ENCODE data around the gene FASTKD1.
"Not testable (repeated sequence)": the region's sequence is repeated elsewhere in the genome, so short reads cannot be mapped to it uniquely, and the experiment has no call there.

FASTKD1 gene

DNA sequence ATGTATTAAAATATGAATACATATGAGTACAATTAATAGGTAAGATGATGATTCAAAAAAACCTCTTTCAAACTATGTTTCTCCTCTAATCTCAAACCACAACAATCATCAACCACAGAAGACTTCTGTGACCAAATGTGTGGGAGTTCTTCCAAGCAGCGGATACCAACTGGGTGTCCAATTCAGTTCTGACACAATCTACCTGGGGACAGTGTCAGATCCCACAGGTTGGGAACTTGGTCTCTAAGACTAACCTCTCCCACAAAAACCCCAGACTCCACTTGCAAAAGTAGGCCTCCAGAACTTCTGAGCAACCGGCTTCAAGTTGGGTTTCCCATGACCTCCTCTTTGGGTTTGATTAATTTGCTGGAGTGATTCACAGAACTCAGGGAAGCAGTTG is 26.9 kb downstream of the FASTKD1 start:
- POLR2A ChIA-PET, result no interaction called here
- TF ChIP-seq, protein P1, sequence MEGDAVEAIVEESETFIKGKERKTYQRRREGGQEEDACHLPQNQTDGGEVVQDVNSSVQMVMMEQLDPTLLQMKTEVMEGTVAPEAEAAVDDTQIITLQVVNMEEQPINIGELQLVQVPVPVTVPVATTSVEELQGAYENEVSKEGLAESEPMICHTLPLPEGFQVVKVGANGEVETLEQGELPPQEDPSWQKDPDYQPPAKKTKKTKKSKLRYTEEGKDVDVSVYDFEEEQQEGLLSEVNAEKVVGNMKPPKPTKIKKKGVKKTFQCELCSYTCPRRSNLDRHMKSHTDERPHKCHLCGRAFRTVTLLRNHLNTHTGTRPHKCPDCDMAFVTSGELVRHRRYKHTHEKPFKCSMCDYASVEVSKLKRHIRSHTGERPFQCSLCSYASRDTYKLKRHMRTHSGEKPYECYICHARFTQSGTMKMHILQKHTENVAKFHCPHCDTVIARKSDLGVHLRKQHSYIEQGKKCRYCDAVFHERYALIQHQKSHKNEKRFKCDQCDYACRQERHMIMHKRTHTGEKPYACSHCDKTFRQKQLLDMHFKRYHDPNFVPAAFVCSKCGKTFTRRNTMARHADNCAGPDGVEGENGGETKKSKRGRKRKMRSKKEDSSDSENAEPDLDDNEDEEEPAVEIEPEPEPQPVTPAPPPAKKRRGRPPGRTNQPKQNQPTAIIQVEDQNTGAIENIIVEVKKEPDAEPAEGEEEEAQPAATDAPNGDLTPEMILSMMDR (IDR thresholded peaks at IDR 0.05; ENCODE audit: insufficient read depth, low read length, missing control alignments), result no peak

DNA sequence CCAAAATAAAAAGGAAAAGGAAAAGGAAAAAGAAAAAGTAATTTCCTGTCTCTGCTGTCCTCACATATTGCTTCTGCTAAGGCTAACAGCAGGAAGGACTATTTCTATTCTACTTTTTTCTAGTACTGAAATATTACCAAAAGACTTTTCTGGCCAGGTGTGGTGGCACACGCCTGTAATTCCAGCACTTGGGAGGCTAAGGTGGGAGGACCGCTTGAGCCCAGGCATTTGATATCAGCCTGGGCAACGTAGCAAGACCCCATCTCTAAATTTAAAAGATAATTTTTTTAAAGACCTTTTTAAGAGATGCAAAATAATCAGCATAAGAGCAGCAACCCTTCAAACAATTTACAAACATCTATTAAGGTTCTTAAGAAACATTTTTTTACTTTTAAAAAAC is 31.2 kb downstream of the FASTKD1 start:
- POLR2A ChIA-PET, result interaction anchor here (0.5 kb wide), 1 partner anchor 50 kb away, joined by 5 read pairs; no protein-coding TSS in a partner anchor
- TF ChIP-seq, protein P1 (IDR thresholded peaks at IDR 0.05; ENCODE audit: insufficient read depth, low read length, missing control alignments), result no peak

More for the DNA sequence above, 26.9 kb downstream of the FASTKD1 start:
- H3K4me3 ChIP-seq (ENCODE audit: low read depth, low read length), result no peak overlapping the region
- CTCF ChIA-PET, result no interaction called here
- DNase-seq (ENCODE audit: low read depth, low spot score), result no peak

DNA sequence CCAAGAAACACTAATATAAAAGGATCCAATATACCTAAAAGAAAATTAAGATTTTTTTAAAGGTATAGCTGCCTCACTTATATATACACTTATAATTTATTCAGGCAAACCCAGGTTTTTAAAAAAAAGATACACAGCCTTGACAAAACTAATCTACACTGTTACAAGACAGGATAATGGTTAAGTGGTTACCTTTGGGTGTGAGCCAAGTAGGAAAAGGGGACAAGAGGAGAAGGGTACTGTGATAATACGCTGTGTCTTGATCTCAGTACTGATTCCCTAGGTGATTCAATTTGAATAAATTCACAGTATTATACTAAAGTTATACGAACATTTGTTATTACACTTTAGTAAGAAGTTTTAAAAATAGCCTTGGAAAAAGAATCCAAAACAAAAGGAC is 33.5 kb downstream of the FASTKD1 start:
- no peak overlapping the region for H3K4me3 ChIP-seq (ENCODE audit: low read depth, low read length)
- ChIA-PET POLR2A (no interaction called here), CTCF (no interaction called here)
- DNase-seq (ENCODE audit: low read depth, low spot score), result no peak
- TF ChIP-seq, protein P1 (IDR thresholded peaks at IDR 0.05; ENCODE audit: insufficient read depth, low read length, missing control alignments), result no peak

More for the DNA sequence above, 31.2 kb downstream of the FASTKD1 start:
- CTCF ChIA-PET, result no interaction called here
- no peak for DNase-seq (ENCODE audit: low read depth, low spot score)
- no peak overlapping the region for H3K4me3 ChIP-seq (ENCODE audit: low read depth, low read length)

DNA sequence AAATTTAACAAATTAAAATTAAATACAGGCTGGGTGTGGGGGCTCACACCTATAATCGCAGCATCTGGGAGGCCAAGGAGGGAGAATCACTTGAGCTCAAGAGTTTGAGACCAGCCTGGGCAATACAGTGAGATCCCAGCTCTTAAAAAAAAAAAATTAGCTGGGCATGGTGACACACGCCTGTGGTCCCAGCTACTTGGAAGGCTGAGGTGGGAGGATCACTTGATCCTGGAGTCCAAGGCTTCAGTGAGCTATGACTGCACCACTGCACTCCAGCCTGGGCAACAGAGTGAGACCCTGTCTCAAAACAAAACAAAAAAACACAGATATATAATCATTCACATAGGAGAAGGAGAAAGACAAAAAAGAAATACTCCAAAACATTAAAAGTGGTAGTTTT is 34.2 kb downstream of the FASTKD1 start:
- not testable (repeated sequence) for H3K4me3 ChIP-seq (ENCODE audit: low read depth, low read length); DNase-seq (ENCODE audit: low read depth, low spot score)
- POLR2A ChIA-PET, result interaction anchor here (0.5 kb wide), 1 partner anchor 18 kb away, joined by 3 read pairs; no protein-coding TSS in a partner anchor
- CTCF ChIA-PET, result interaction anchor here (1.6 kb wide), 1 partner anchor 11 kb away, joined by 5 read pairs; no protein-coding TSS in a partner anchor

DNA sequence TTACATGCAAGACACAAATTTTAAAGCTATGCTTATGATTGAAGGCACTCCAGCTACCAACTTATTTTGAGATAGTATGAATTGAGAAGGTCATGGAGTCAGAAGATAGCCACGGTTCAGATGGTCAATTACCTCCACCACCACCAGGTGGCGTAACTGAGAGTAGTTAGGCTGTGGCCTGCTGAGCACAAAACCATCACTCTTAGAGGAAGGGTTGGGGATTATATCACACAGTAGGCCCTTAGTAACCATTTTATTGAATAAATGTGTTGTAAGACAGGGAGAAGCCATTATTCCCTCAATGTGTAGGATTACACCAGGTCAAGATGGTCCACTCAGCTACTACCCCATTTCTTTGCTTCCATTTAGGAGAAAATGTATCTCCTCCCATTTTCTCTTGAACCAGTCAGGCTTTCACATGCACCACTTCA is 45.4 kb downstream of the FASTKD1 start:
- H3K4me3 ChIP-seq (ENCODE audit: low read depth, low read length), result no peak overlapping the region
- ChIA-PET CTCF (interaction anchor here (0.6 to 2.5 kb wide), 37 partner anchors 8 to 402 kb away, joined by 3 to 16 read pairs (median 4); partner anchors contain the start of genes FASTKD1 and KLHL41), POLR2A (interaction anchor here (0.7 kb wide), 1 partner anchor 75 kb away, joined by 5 read pairs; no protein-coding TSS in a partner anchor)
- DNase-seq (ENCODE audit: low read depth, low spot score), result no peak
- TF ChIP-seq, protein P1 (IDR thresholded peaks at IDR 0.05; ENCODE audit: insufficient read depth, low read length, missing control alignments), result peak; percentile 78

DNA sequence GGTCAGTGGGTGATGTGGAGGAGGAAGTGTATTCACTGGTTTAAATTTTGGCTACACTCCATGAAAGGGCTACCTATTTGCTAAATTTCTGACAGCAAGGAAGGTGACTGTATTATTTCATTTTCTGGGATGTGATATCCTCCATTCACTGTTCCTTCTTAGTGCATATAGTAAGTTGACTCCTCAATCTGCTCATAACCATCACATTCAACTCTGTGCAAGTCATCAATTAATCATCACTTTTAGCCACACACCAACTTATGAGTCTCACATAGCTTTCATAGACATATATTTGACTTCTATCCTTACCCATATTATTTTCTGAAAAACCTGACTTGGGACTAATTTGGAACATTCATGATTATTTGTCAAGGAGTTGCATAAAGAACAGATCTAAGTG is 47.2 kb downstream of the FASTKD1 start:
- no peak for DNase-seq (ENCODE audit: low read depth, low spot score)
- CTCF ChIA-PET, result interaction anchor here (1.4 kb wide), 1 partner anchor 9 kb away, joined by 3 read pairs; no protein-coding TSS in a partner anchor
- H3K4me3 ChIP-seq (ENCODE audit: low read depth, low read length), result no peak overlapping the region
- TF ChIP-seq, protein P1 (IDR thresholded peaks at IDR 0.05; ENCODE audit: insufficient read depth, low read length, missing control alignments), result no peak
- POLR2A ChIA-PET, result no interaction called here

DNA sequence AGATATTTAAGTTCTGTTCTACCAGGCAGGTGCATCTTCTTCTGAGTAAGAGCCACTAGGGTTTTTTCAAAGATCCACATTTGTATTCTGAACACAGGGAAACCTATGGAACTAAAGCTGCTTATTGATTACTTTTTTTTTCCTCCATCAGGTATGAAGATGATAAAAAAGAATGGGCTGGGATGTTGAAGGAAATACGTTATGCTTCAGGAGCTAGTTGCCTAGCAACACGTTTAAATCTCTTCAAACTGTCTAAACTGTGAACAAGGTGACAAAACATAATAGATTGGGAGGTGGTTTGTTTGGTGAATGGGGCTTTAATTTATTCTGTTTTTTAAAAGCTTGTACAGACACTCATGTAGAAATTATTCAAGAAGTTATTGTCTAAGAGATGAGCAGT is 48.2 kb downstream of the FASTKD1 start:
- CTCF ChIA-PET, result interaction anchor here (1.5 to 1.7 kb wide), 2 partner anchors 12 to 47 kb away, joined by 3 to 4 read pairs; partner anchors contain the start of gene BBS5
- TF ChIP-seq, protein P1 (IDR thresholded peaks at IDR 0.05; ENCODE audit: insufficient read depth, low read length, missing control alignments), result no peak
- H3K4me3 ChIP-seq (ENCODE audit: low read depth, low read length), result no peak overlapping the region
- POLR2A ChIA-PET, result no interaction called here
- DNase-seq (ENCODE audit: low read depth, low spot score), result no peak
